Erythroblast (primary cell): ENCODE results near the gene DTD1.

Source experiments
- GATA1 ChIP-seq: IDR thresholded peaks from 2 replicates; pipeline ENCODE4 v1.6.1; 2011; ENCODE audit warnings: low read depth, mild to moderate bottlenecking, control low read depth, low read length, moderate library complexity
- POLR2A ChIP-seq: IDR thresholded peaks from 2 replicates; pipeline ENCODE4 v1.6.1; 2011; ENCODE audit warnings: mild to moderate bottlenecking, low read length

DNA sequence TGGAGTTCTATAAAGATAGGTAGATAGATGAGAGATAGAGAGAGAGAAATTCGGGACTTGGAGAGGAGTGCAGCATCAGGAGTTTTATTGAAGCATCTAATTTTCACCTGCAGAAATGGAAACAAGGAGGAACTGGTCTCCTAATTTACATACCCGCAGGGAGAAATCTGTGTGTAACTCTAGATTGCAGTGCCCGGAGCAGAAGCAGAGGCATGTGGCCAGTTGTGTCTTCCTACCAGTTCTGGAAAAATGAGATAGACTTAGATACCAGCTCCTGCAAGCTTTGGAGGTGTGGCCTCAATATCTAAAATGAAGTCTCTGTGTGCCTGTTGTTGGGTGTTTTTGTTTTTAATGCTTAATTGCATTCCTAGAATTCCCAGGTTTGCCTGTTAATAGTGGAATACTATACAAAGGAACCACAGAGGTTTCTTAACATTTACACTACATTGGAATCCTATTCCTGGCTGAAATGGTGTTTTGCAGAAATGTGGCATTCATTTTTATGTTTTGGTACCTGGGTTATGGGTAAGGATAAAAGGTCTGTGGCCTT lies 57.4 kb downstream of the DTD1 start:
- no peak for TF ChIP-seq POLR2A
- no peak for TF ChIP-seq GATA1
